Measurements from ENCODE around the gene MAP1LC3C. TPM values are rescaled to one million over a fixed set of nuclear protein-coding genes. Genes with fewer than 3 reads are reported as not detected.

The MAP1LC3C gene
- total and polyA plus RNA-seq, 8 donors = 1.2 to 12.7 (median 4.2) TPM; not detected in 2

- intact Hi-C loops (cut with DNase I; ENCODE audit: low total_unique reads) = no loop called here
- Histone ChIP-seq H3K27ac (peak overlapping the region in 1 of 5 donors; percentile 8), H3K9me3 (no peaks in the 10 kb centered on the region)
These were observed 17.6 kb upstream of the MAP1LC3C start for GRCh38 chr1:242016479-242016878.

GRCh38 chr1:242011894-242012660, 13.2 kb upstream of the MAP1LC3C start:
- 74 to 89% (median 82%) methylated on average over 5 of the region's 5 CpGs for WGBS, 5 donors
- Histone ChIP-seq H3K27me3 (no peaks in the 10 kb centered on the region), H3K9me3 (no peaks in the 10 kb centered on the region), H3K4me3 (no peak overlapping the region), H3K36me3 (no peaks in the 10 kb centered on the region), H3K27ac (no peak overlapping the region), H3K4me1 (no peaks in the 10 kb centered on the region)
- DNase-seq = no peak
- intact Hi-C loops (cut with DNase I; ENCODE audit: low total_unique reads) = no loop called here
- TF ChIP-seq EP300 (IDR thresholded peaks at IDR 0.05) (no peak), POLR2AphosphoS5 (IDR thresholded peaks at IDR 0.05) (no peak), POLR2A (IDR thresholded peaks at IDR 0.05) (no peak)
- TF ChIP-seq, protein P1, sequence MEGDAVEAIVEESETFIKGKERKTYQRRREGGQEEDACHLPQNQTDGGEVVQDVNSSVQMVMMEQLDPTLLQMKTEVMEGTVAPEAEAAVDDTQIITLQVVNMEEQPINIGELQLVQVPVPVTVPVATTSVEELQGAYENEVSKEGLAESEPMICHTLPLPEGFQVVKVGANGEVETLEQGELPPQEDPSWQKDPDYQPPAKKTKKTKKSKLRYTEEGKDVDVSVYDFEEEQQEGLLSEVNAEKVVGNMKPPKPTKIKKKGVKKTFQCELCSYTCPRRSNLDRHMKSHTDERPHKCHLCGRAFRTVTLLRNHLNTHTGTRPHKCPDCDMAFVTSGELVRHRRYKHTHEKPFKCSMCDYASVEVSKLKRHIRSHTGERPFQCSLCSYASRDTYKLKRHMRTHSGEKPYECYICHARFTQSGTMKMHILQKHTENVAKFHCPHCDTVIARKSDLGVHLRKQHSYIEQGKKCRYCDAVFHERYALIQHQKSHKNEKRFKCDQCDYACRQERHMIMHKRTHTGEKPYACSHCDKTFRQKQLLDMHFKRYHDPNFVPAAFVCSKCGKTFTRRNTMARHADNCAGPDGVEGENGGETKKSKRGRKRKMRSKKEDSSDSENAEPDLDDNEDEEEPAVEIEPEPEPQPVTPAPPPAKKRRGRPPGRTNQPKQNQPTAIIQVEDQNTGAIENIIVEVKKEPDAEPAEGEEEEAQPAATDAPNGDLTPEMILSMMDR (IDR thresholded peaks at IDR 0.05) = no peak

More at GRCh38 chr1:242016479-242016878, 17.6 kb upstream of the MAP1LC3C start:
- no peaks in the 10 kb centered on the region for H3K36me3 ChIP-seq
- H3K4me1 ChIP-seq = no peaks in the 10 kb centered on the region
- no peaks in the 10 kb centered on the region for H3K27me3 ChIP-seq
- no peak overlapping the region for H3K4me3 ChIP-seq
- DNase-seq = no peak
- TF ChIP-seq POLR2A (IDR thresholded peaks at IDR 0.05) (no peak), EP300 (IDR thresholded peaks at IDR 0.05) (no peak)

DNA sequence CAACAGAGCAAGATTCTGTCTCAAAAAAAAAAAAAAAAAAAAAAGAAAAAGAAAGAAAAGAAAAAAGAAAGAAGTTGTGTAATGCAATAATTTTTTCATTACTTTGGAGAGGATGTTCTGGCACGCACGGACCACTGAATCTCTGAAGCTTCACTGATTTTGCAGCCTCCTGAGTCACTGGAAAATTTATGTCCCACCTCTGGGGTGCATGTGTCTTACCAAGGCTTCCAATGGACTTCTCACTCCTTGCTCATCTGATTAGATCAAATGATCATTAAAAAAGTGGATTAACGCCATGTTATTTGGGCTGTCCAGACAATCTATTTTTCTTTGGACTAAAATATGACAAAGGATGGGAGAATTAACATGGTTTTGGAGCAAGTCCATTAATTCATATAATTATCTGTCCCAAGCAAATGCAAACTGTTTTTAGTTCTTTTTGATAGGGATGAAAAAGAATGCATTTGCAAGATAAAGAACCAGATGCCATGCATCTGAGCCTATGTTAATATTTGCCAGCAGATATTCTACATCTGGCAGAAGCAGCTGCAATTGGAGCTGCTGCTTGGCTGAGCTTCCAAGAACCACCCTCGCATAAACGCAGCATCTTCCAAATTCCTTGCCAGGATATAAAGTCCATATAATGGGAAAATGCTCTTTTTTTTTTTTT, 10.1 kb upstream of the MAP1LC3C start:
- H3K27me3 ChIP-seq = no peaks in the 10 kb centered on the region
- H3K4me1 ChIP-seq = no peaks in the 10 kb centered on the region
- no peak overlapping the region for H3K4me3 ChIP-seq
- no peaks in the 10 kb centered on the region for H3K9me3 ChIP-seq
- peak in 1 of 2 donors; percentile 46 for DNase-seq
- H3K36me3 ChIP-seq = no peaks in the 10 kb centered on the region
- 70 to 80% (median 73%) methylated on average over 5 of the region's 5 CpGs for WGBS, 5 donors
- no peak overlapping the region for H3K27ac ChIP-seq
- intact Hi-C loops (cut with DNase I; ENCODE audit: low total_unique reads) = loop anchor here (10.0 kb wide), 1 partner anchor 404 kb away; no protein-coding TSS in a partner anchor
- TF ChIP-seq POLR2AphosphoS5 (IDR thresholded peaks at IDR 0.05) (no peak), EP300 (IDR thresholded peaks at IDR 0.05) (no peak), POLR2A (IDR thresholded peaks at IDR 0.05) (no peak)
- TF ChIP-seq, protein P1 (IDR thresholded peaks at IDR 0.05) = no peak

- intact Hi-C loops (cut with DNase I; ENCODE audit: low total_unique reads) = loop anchor here (10.0 kb wide), 1 partner anchor 402 kb away; no protein-coding TSS in a partner anchor
- 71 to 93% (median 83%) methylated on average over 3 of the region's 3 CpGs for WGBS, 5 donors
- Histone ChIP-seq H3K36me3 (no peaks in the 10 kb centered on the region), H3K27me3 (no peaks in the 10 kb centered on the region), H3K27ac (no peak overlapping the region), H3K4me3 (no peak overlapping the region), H3K9me3 (no peaks in the 10 kb centered on the region), H3K4me1 (no peaks in the 10 kb centered on the region)
- no peak for DNase-seq
- TF ChIP-seq POLR2AphosphoS5 (IDR thresholded peaks at IDR 0.05) = no peak
- no peak for TF ChIP-seq POLR2A (IDR thresholded peaks at IDR 0.05)
- no peak for TF ChIP-seq EP300 (IDR thresholded peaks at IDR 0.05)
These were observed 8.1 kb upstream of the MAP1LC3C start for GRCh38 chr1:242006976-242007375.

- no peak for DNase-seq
- WGBS, 5 donors = 67 to 79% (median 78%) methylated on average over 5 of the region's 5 CpGs
- H3K4me1 ChIP-seq = no peaks in the 10 kb centered on the region
- H3K27ac ChIP-seq = no peak overlapping the region
- intact Hi-C loops (cut with DNase I; ENCODE audit: low total_unique reads) = loop anchor here (10.0 kb wide), 1 partner anchor 401 kb away; no protein-coding TSS in a partner anchor
- no peaks in the 10 kb centered on the region for H3K27me3 ChIP-seq
- no peak overlapping the region for H3K4me3 ChIP-seq
- no peaks in the 10 kb centered on the region for H3K36me3 ChIP-seq
- TF ChIP-seq EP300 (IDR thresholded peaks at IDR 0.05) (no peak), POLR2AphosphoS5 (IDR thresholded peaks at IDR 0.05) (no peak), POLR2A (IDR thresholded peaks at IDR 0.05) (no peak)
- TF ChIP-seq, protein P1 (IDR thresholded peaks at IDR 0.05) = no peak
- H3K9me3 ChIP-seq = no peaks in the 10 kb centered on the region
These were observed 7.1 kb upstream of the MAP1LC3C start for GRCh38 chr1:242005866-242006535.

All from stomach (tissue), 9 donors.